ENCODE results near the gene ACSF2. TPM values are rescaled to one million over a fixed set of nuclear protein-coding genes. Genes with fewer than 3 reads are reported as not detected.

The ACSF2 gene
- total and polyA plus RNA-seq, 8 donors, result 8.5 to 61.2 (median 22.5) TPM

DNA sequence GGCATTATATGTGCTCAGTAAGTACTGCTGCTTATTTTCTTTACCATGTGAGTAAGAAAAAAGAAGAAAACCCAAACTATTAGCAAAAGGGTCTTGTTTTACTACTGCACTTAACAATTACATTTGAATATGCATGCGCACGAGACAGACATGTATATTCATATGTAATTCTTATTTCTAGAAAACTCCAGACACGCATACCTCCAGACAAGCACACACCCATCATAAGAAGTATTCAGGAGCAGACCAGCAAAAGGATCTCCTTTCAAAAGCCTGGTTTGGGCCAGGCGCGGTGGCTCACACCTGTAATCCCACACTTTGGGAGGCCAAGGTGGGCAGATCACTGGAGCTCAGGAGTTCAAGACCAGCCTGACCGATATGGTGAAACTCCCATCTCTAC, 36.5 kb upstream of the ACSF2 start:
- H3K36me3 ChIP-seq, result peaks cover 13 to 94% (median 59%) of the 10 kb centered on the region in 3 donors
- TF ChIP-seq, protein P1, sequence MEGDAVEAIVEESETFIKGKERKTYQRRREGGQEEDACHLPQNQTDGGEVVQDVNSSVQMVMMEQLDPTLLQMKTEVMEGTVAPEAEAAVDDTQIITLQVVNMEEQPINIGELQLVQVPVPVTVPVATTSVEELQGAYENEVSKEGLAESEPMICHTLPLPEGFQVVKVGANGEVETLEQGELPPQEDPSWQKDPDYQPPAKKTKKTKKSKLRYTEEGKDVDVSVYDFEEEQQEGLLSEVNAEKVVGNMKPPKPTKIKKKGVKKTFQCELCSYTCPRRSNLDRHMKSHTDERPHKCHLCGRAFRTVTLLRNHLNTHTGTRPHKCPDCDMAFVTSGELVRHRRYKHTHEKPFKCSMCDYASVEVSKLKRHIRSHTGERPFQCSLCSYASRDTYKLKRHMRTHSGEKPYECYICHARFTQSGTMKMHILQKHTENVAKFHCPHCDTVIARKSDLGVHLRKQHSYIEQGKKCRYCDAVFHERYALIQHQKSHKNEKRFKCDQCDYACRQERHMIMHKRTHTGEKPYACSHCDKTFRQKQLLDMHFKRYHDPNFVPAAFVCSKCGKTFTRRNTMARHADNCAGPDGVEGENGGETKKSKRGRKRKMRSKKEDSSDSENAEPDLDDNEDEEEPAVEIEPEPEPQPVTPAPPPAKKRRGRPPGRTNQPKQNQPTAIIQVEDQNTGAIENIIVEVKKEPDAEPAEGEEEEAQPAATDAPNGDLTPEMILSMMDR (IDR thresholded peaks at IDR 0.05), result no peak

GRCh38 chr17:50392621-50393020, 33.4 kb upstream of the ACSF2 start:
- peaks cover under 1 to 12% (median 10%) of the 10 kb centered on the region in 3 donors for H3K4me1 ChIP-seq
- peak in 5 of 6 donors; percentile 46 to 74 (median 56) for DNase-seq
- TF ChIP-seq, protein P1 (IDR thresholded peaks at IDR 0.05), result no peak

More for the DNA sequence above, 36.5 kb upstream of the ACSF2 start:
- Histone ChIP-seq H3K9me3 (no peaks in the 10 kb centered on the region), H3K4me3 (no peak overlapping the region), H3K4me1 (peaks cover 0 to 9% (median 0%) of the 10 kb centered on the region in 3 donors), H3K27ac (no peak overlapping the region), H3K27me3 (no peaks in the 10 kb centered on the region)
- DNase-seq (peak in 1 of 6 donors; percentile 19), FAIRE-seq (no peak), ATAC-seq (no peak)
- WGBS, 2 donors, result 90 to 95% methylated on average over 6 of the region's 6 CpGs
- intact Hi-C loops (cut with DNase I), result no loop called here

DNA sequence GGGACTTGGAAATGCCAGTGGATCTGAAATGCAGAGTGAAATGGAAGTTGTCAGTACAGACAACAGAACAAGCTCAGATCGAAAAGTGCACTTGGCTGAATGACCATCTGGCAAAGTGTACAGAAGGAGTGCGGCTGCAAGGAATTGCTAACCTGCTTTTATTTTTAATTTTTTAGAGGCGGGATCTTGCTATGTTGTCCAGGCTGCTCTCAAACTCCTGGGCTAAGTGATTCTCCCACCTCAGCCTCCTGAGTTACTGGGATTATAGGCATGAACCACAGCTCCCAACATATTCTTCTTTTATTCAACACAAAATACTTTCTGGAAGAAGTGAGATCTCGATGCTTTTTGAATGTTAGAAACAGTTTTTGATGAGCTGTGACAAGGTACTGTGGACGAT, 32.3 kb upstream of the ACSF2 start:
- FAIRE-seq (no peak), DNase-seq (no peak), ATAC-seq (no peak)
- Histone ChIP-seq H3K4me1 (peaks cover 4 to 13% (median 13%) of the 10 kb centered on the region in 3 donors), H3K4me3 (no peak overlapping the region), H3K27ac (no peak overlapping the region), H3K36me3 (peaks cover 6 to 54% (median 31%) of the 10 kb centered on the region in 3 donors), H3K27me3 (no peaks in the 10 kb centered on the region), H3K9me3 (no peaks in the 10 kb centered on the region)
- 50 to 59% methylated on average over 5 of the region's 5 CpGs for WGBS, 2 donors
- TF ChIP-seq, protein P1 (IDR thresholded peaks at IDR 0.05), result no peak
- intact Hi-C loops (cut with DNase I), result no loop called here

More at GRCh38 chr17:50392621-50393020, 33.4 kb upstream of the ACSF2 start:
- Histone ChIP-seq H3K9me3 (no peaks in the 10 kb centered on the region), H3K27ac (no peak overlapping the region), H3K36me3 (peaks cover 6 to 65% (median 35%) of the 10 kb centered on the region in 3 donors), H3K4me3 (no peak overlapping the region), H3K27me3 (no peaks in the 10 kb centered on the region)
- peak in 2 of 4 donors; percentile 12 to 16 for ATAC-seq
- FAIRE-seq, result no peak
- WGBS, 2 donors, result 47% methylated on average over 6 of the region's 6 CpGs
- intact Hi-C loops (cut with DNase I), result no loop called here

- ATAC-seq, result peak in 1 of 4 donors; percentile 2
- intact Hi-C loops (cut with DNase I), result no loop called here
- WGBS, 2 donors, result 5 to 12% methylated on average over 3 of the region's 3 CpGs
- Histone ChIP-seq H3K36me3 (peaks cover 6 to 45% (median 25%) of the 10 kb centered on the region in 3 donors), H3K4me3 (peak overlapping the region in 3 of 4 donors; percentile 78 to 94 (median 84)), H3K27me3 (no peaks in the 10 kb centered on the region), H3K4me1 (peaks cover 4 to 13% (median 13%) of the 10 kb centered on the region in 3 donors), H3K27ac (no peak overlapping the region), H3K9me3 (no peaks in the 10 kb centered on the region)
- TF ChIP-seq, protein P1 (IDR thresholded peaks at IDR 0.05), result no peak
- peak in 4 of 6 donors; percentile 33 to 64 (median 58) for DNase-seq
- no peak for FAIRE-seq
Measured at GRCh38 chr17:50394711-50395110, 31.3 kb upstream of the ACSF2 start.
